HepG2 (cell line): Measurements from ENCODE around the gene ALDOA. TPM values are rescaled to one million over a fixed set of nuclear protein-coding genes. Genes with fewer than 3 reads are reported as not detected.
A peak's percentile ranks its signal among the peaks of the same experiment; 100 is the strongest.

ENCODE experiments used
- ATAC-seq: fragments of 200-7000 bp; cut with Tn5 transposase; 3 replicates; pipeline ENCODE4 v1.9.1; 2020; ENCODE audit warnings: mild to moderate bottlenecking, moderate library complexity
- BruUV-seq: library from RNA; stranded (reverse); fragments of 400-500 nt; replicated peaks from 2 replicates; lab custom pipeline; 2021; lab: Mats Ljungman, UMichigan
- CTCF ChIA-PET: fragments of 300-600 bp; formaldehyde crosslinking; extraction: SDS; loops from one replicate; lab custom pipeline; 2021; ENCODE audit warnings: low total read pairs, inconsistent platforms, low intra/inter-chr PET ratio; lab: Yijun Ruan, JAX
- POLR2A ChIA-PET: fragments of 350-600 bp; sonication (Branson Sonifier 250); formaldehyde crosslinking; loops from one replicate; lab custom pipeline; 2020; ENCODE audit warnings: antibody characterized with exemption, inconsistent platforms; lab: Yijun Ruan, JAX
- DNase-seq: peaks from one replicate; pipeline ENCODE4 v3.0.0-alpha.2; 2015; ENCODE audit warnings: low spot score
- FAIRE-seq: peaks from 3 replicates; lab custom pipeline; 2011; peaks lifted over from hg19 to GRCh38; lab: Jason Lieb, UNC
- H2AFZ ChIP-seq: one replicate; pipeline ENCODE4 v1.6.1; 2011; ENCODE audit warnings: low read length, inconsistent platforms
- H3K27ac ChIP-seq: fragments of 300-600 bp; 3 replicates; pipeline ENCODE4 v1.8.0; 2011; ENCODE audit warnings: mixed run types, mild to moderate bottlenecking, mixed read lengths, low read length, inconsistent platforms; ENCODE audit not compliant: insufficient read depth; ENCODE audit errors: extremely low read length
- H3K27me3 ChIP-seq, 2 experiments: fragments of 200-600 bp in 1 of 2; 2 replicates in 1 of 2; 3 replicates in 1 of 2; pipeline versions ENCODE4 v1.6.0 to v1.8.0; 2011; ENCODE audit warnings: low read length in 2 of 2, mild to moderate bottlenecking in 2 of 2, moderate library complexity in 2 of 2, inconsistent platforms in 1 of 2; ENCODE audit not compliant: insufficient read depth in 2 of 2, control insufficient read depth in 1 of 2
- H3K36me3 ChIP-seq, 2 experiments: fragments of 200-600 bp in 1 of 2; replicated peaks in 1 of 2; 2 replicates in 1 of 2; 3 replicates in 1 of 2; pipeline versions ENCODE4 v1.5.1 to v1.8.0; 2011; ENCODE audit warnings: low read length in 2 of 2, inconsistent platforms in 1 of 2; ENCODE audit not compliant: insufficient read depth in 2 of 2, control insufficient read depth in 1 of 2
- H3K4me1 ChIP-seq: 2 replicates; pipeline ENCODE4 v1.5.1; 2012; ENCODE audit warnings: low read length, inconsistent platforms; ENCODE audit not compliant: insufficient read depth
- H3K4me2 ChIP-seq: 2 replicates; pipeline ENCODE4 v1.6.0; 2011; ENCODE audit warnings: low read depth, low read length, inconsistent platforms
- H3K4me3 ChIP-seq, 3 experiments: fragments of 200-600 bp in 1 of 3; sonication (generic), shearing (Covaris generic) in 1 of 3; replicated peaks in 1 of 3; 2 replicates each; pipeline ENCODE4 v1.5.1; 2011 to 2016; ENCODE audit warnings: low read length in 3 of 3, inconsistent platforms in 2 of 3, low read depth in 2 of 3, mild to moderate bottlenecking in 2 of 3, control low read depth in 1 of 3, mixed read lengths in 1 of 3; ENCODE audit not compliant: insufficient read depth in 1 of 3
- H3K79me2 ChIP-seq: one replicate; pipeline ENCODE4 v1.6.1; 2011; ENCODE audit warnings: low read length, inconsistent platforms; ENCODE audit not compliant: insufficient read depth
- H3K9ac ChIP-seq: 2 replicates; pipeline ENCODE4 v1.6.0; 2011; ENCODE audit warnings: mild to moderate bottlenecking, low read depth, low read length, inconsistent platforms; ENCODE audit not compliant: insufficient read depth
- H3K9me3 ChIP-seq: 2 replicates; pipeline ENCODE4 v1.5.1; 2012; ENCODE audit warnings: mild to moderate bottlenecking, low read length
- H4K20me1 ChIP-seq: 2 replicates; pipeline ENCODE4 v1.6.0; 2011; ENCODE audit warnings: inconsistent platforms, mild to moderate bottlenecking, low read length, moderate library complexity; ENCODE audit not compliant: insufficient read depth
- BATF2 ChIP-seq: sonication (generic); formaldehyde crosslinking; IDR thresholded peaks from 2 replicates; pipeline ENCODE4 v1.8.0; 2022; ENCODE audit warnings: mild to moderate bottlenecking, missing genetic modification reagents, moderate library complexity
- DNMT3B ChIP-seq: conservative IDR thresholded peaks from 2 replicates; pipeline ENCODE4 v1.6.1; 2016; ENCODE audit warnings: missing biosample characterization, control low read depth
- GABPB1 ChIP-seq: IDR thresholded peaks from 2 replicates; pipeline ENCODE4 v1.6.1; 2016; ENCODE audit warnings: mild to moderate bottlenecking, missing genetic modification reagents, moderate library complexity, missing compliant biosample characterization
- PRDM4 ChIP-seq: sonication (generic); formaldehyde crosslinking; IDR thresholded peaks from 2 replicates; pipeline ENCODE4 v1.9.0; 2021; ENCODE audit warnings: missing genetic modification reagents, borderline replicate concordance
- RARG ChIP-seq: sonication (generic); formaldehyde crosslinking; IDR thresholded peaks from 2 replicates; pipeline ENCODE4 v1.4.0; 2020; ENCODE audit warnings: low read depth, mild to moderate bottlenecking, missing genetic modification reagents
- RCOR2 ChIP-seq: IDR thresholded peaks from 2 replicates; pipeline ENCODE4 v1.6.1; 2016; ENCODE audit warnings: missing biosample characterization, missing genetic modification reagents
- REL ChIP-seq: sonication (generic); formaldehyde crosslinking; conservative IDR thresholded peaks from 2 replicates; pipeline ENCODE4 v1.8.0; 2022; ENCODE audit warnings: mild to moderate bottlenecking, missing genetic modification reagents, moderate library complexity
- SMYD3 ChIP-seq: sonication (generic); formaldehyde crosslinking; IDR thresholded peaks from 2 replicates; pipeline ENCODE4 v1.8.1; 2023; ENCODE audit warnings: mild to moderate bottlenecking, missing genetic modification reagents
- SOX13 ChIP-seq, 3 experiments: fragments of 450-650 bp in 1 of 3; sonication (generic) in 1 of 3; formaldehyde crosslinking in 1 of 3; IDR thresholded peaks in 2 of 3; conservative IDR thresholded peaks in 1 of 3; 2 replicates each; pipeline versions ENCODE4 v1.5.0 to v1.6.1; 2016 to 2020; ENCODE audit warnings: antibody characterized with exemption in 1 of 3, mild to moderate bottlenecking in 1 of 3, missing compliant biosample characterization in 1 of 3, missing genetic modification reagents in 1 of 3, moderate library complexity in 1 of 3
- SP1 ChIP-seq, 2 experiments: fragments of 450-650 bp in 1 of 2; sonication (generic) in 1 of 2; formaldehyde crosslinking in 1 of 2; IDR thresholded peaks; 2 replicates each; pipeline versions ENCODE4 v1.4.0 to v1.6.1; 2016 to 2020; ENCODE audit warnings: missing genetic modification reagents in 1 of 2
- TBX3 ChIP-seq: fragments of 450-650 bp; IDR thresholded peaks from 2 replicates; pipeline ENCODE4 v1.6.1; 2017; ENCODE audit warnings: antibody characterized with exemption, mild to moderate bottlenecking, inconsistent platforms, borderline replicate concordance
- THAP11 ChIP-seq: IDR thresholded peaks from 2 replicates; pipeline ENCODE4 v1.6.1; 2016; ENCODE audit warnings: missing biosample characterization, missing genetic modification reagents
- TRAFD1 ChIP-seq: sonication (generic); formaldehyde crosslinking; IDR thresholded peaks from 2 replicates; pipeline ENCODE4 v1.5.1; 2020; ENCODE audit warnings: missing genetic modification reagents, mild to moderate bottlenecking, borderline replicate concordance
- ZNF83 ChIP-seq: sonication (generic); formaldehyde crosslinking; IDR thresholded peaks from 2 replicates; pipeline ENCODE4 v1.4.0; 2020; ENCODE audit warnings: missing genetic modification reagents, mild to moderate bottlenecking, borderline replicate concordance
- WGBS: methylation state at CpG from one replicate; pipeline ENCODE4 v1.1.6; 2017; ENCODE audit warnings: low lambda C conversion rate; 5-methylcytosine and 5-hydroxymethylcytosine counted together
- in situ Hi-C: cut with HindIII; loops from 2 replicates; pipeline ENCODE4 v1.10.0; 2017; ENCODE audit warnings: low pct_unique_long_range_greater_than_20kb; ENCODE audit not compliant: extremely low pct_ligation_motif_present
- intact Hi-C: fragments of 100-400 bp; cut with micrococcal nuclease; formaldehyde crosslinking; loops from one replicate; pipeline ENCODE4 v1.10.0; 2022; ENCODE audit not compliant: unreplicated experiment
- polyA plus RNA-seq, 8 experiments: library from polyadenylated mRNA; depleted of rRNA in 3 of 8; stranded (reverse) in 7 of 8; unstranded in 1 of 8; fragments of >200 nt; fragmentation: Illumina TruSeq in 4 of 8; extraction: Trizol in 4 of 8; gene quantifications; 2 replicates each; pipeline versions ENCODE4 v1.2.1 to v1.2.3, GENCODE V29; 2011 to 2016; ENCODE audit warnings: low read depth in 4 of 8, missing spikeins in 1 of 8, mixed read lengths in 1 of 8; ENCODE audit not compliant: insufficient read depth in 1 of 8
- total RNA-seq, 5 experiments: library from RNA; depleted of rRNA; stranded (reverse); fragments of >200 nt; fragmentation: Illumina TruSeq; extraction: Trizol; gene quantifications; 2 replicates each; pipeline ENCODE4 v1.2.3, GENCODE V29; 2016; ENCODE audit warnings: low read depth in 1 of 5

Gene ALDOA
- total and polyA plus RNA-seq, 2 of the 13 experiments (the other 11 are each of a cell fraction or from before 2014, with no cell fraction given) = 925 to 1,884 TPM

GRCh38 chr16:30090610-30091331, 25.2 kb downstream of the ALDOA start (continued):
- no peak for TF ChIP-seq PRDM4 (CRISPR knock-in tag)
- TF ChIP-seq SP1 (IDR thresholded peaks at IDR 0.05) = no peak
- no peak for TF ChIP-seq SP1 (CRISPR knock-in tag; IDR thresholded peaks at IDR 0.05)
- TF ChIP-seq REL (CRISPR knock-in tag) = no peak
- TF ChIP-seq RCOR2 = no peak

GRCh38 chr16:30091474-30092372, 26.2 kb downstream of the ALDOA start, which contains the start of gene TBX6:
TSS of gene TBX6 (minus strand) at chr16:30091924. CDS start at chr16:30091193, 731 bp downstream.
- Histone ChIP-seq H3K9me3 (peaks cover 1% of the 10 kb centered on the region; the same call in 1 of the 2 replicates), H3K79me2 (no peaks in the 10 kb centered on the region), H3K27me3 (no peaks in the 10 kb centered on the region; a peak in 1 of 5 replicates), H3K36me3 (no peaks in the 10 kb centered on the region; a peak in 1 of 5 replicates), H3K27ac (peak within 1 kb of the TSS; percentile 72), H3K4me1 (peaks cover 74% of the 10 kb centered on the region), H3K4me2 (peak within 1 kb of the TSS; percentile 95), H4K20me1 (no peaks in the 10 kb centered on the region), H2AFZ (no peak within 1 kb of the TSS), H3K4me3 (peak within 1 kb of the TSS; percentile 58 to 78 (median 67)), H3K9ac (peak within 1 kb of the TSS; percentile 72)
- ChIA-PET POLR2A (interaction anchor here (0.6 to 6.0 kb wide), 16 partner anchors 10 to 550 kb away, joined by 3 to 120 read pairs (median 6); partner anchors contain the start of genes ALDOA, CORO1A, GDPD3 and MAPK3), CTCF (interaction anchor here (1.2 to 2.0 kb wide), 5 partner anchors 18 to 49 kb away, joined by 3 to 19 read pairs (median 8); partner anchors contain the start of gene GDPD3)
- ATAC-seq = peak; percentile 81
- FAIRE-seq = peak; percentile 34
- DNase-seq = peak; percentile 88
- 11% methylated on average over 74 of the region's 76 CpGs for WGBS
- intact Hi-C loops (loop anchor here (1.0 kb wide), 2 partner anchors 25 to 49 kb away; no protein-coding TSS in a partner anchor), in situ Hi-C loops (loop anchor here (25.0 kb wide), 1 partner anchor 546 kb away; no protein-coding TSS in a partner anchor)
- BruUV-seq = no TSS peak
- TF ChIP-seq DNMT3B (CRISPR knock-in tag) (peak; percentile 79; the same call in 1 of the 2 replicates), RARG (0 out of 2 replicates have a peak, but pooled peaks have one; percentile 17), THAP11 (peak; percentile 100), SMYD3 (CRISPR knock-in tag) (no peak), SOX13 (IDR thresholded peaks at IDR 0.05) (no peak), SOX13 (CRISPR knock-in tag; conservative IDR thresholded peaks at IDR 0.05 in 1 of 2, IDR thresholded peaks at IDR 0.05 in 1 of 2) (peak in 1 of 2 experiments; percentile 58; a peak in 2 of 4 replicates), ZNF83 (CRISPR knock-in tag) (no peak), TBX3 (no peak), GABPB1 (peak; percentile 94), TRAFD1 (CRISPR knock-in tag) (no peak), BATF2 (CRISPR knock-in tag) (no peak)
